ENCODE results near the gene LOX. TPM values are rescaled to one million over a fixed set of nuclear protein-coding genes. Genes with fewer than 3 reads are reported as not detected.

The LOX gene
- total RNA-seq, 4 donors from 2014 or later, result 2.8 to 17.4 (median 11.9) TPM

GRCh38 chr5:122118356-122118948 is 40.4 kb upstream of the LOX start:
- no peaks in the 10 kb centered on the region for H3K36me3 ChIP-seq
- WGBS, 2 donors (ENCODE audit: low coverage in 1 of 2), result 50 to 86% methylated on average over 1 of the region's 1 CpG
- ATAC-seq, result no peak

GRCh38 chr5:122114501-122114900 is 36.4 kb upstream of the LOX start:
- no peak overlapping the region for H3K27ac ChIP-seq
- H3K36me3 ChIP-seq, result no peaks in the 10 kb centered on the region
- no peaks in the 10 kb centered on the region for H3K4me1 ChIP-seq
- TF ChIP-seq POLR2AphosphoS5 (IDR thresholded peaks at IDR 0.05), result no peak
- TF ChIP-seq, protein P1, sequence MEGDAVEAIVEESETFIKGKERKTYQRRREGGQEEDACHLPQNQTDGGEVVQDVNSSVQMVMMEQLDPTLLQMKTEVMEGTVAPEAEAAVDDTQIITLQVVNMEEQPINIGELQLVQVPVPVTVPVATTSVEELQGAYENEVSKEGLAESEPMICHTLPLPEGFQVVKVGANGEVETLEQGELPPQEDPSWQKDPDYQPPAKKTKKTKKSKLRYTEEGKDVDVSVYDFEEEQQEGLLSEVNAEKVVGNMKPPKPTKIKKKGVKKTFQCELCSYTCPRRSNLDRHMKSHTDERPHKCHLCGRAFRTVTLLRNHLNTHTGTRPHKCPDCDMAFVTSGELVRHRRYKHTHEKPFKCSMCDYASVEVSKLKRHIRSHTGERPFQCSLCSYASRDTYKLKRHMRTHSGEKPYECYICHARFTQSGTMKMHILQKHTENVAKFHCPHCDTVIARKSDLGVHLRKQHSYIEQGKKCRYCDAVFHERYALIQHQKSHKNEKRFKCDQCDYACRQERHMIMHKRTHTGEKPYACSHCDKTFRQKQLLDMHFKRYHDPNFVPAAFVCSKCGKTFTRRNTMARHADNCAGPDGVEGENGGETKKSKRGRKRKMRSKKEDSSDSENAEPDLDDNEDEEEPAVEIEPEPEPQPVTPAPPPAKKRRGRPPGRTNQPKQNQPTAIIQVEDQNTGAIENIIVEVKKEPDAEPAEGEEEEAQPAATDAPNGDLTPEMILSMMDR (IDR thresholded peaks at IDR 0.05), result no peak
- ATAC-seq, result no peak
- WGBS, 2 donors (ENCODE audit: low coverage in 1 of 2), result 36 to 44% methylated on average over 2 of the region's 2 CpGs
- no peaks in the 10 kb centered on the region for H3K27me3 ChIP-seq
- H3K9me3 ChIP-seq, result no peaks in the 10 kb centered on the region
- H3K4me3 ChIP-seq, result no peak overlapping the region

More at GRCh38 chr5:122118356-122118948, 40.4 kb upstream of the LOX start:
- Histone ChIP-seq H3K27me3 (no peaks in the 10 kb centered on the region), H3K4me3 (no peak overlapping the region), H3K9me3 (no peaks in the 10 kb centered on the region), H3K4me1 (no peaks in the 10 kb centered on the region), H3K27ac (no peak overlapping the region)
- TF ChIP-seq POLR2A (IDR thresholded peaks at IDR 0.05), result no peak
- TF ChIP-seq, protein P1 (IDR thresholded peaks at IDR 0.05), result no peak
- no peak for TF ChIP-seq EP300 (IDR thresholded peaks at IDR 0.05)
- no peak for TF ChIP-seq POLR2AphosphoS5 (IDR thresholded peaks at IDR 0.05)

- ATAC-seq, result no peak
- TF ChIP-seq POLR2A (IDR thresholded peaks at IDR 0.05), result no peak
- no peak for TF ChIP-seq EP300 (IDR thresholded peaks at IDR 0.05)
- TF ChIP-seq, protein P1 (IDR thresholded peaks at IDR 0.05), result no peak
- no peak for TF ChIP-seq POLR2AphosphoS5 (IDR thresholded peaks at IDR 0.05)
- 86 to 100% methylated on average over 2 to 3 of the region's 6 CpGs for WGBS, 2 donors (ENCODE audit: low coverage in 1 of 2)
- Histone ChIP-seq H3K27me3 (no peaks in the 10 kb centered on the region), H3K4me1 (no peaks in the 10 kb centered on the region), H3K27ac (no peak overlapping the region), H3K36me3 (no peaks in the 10 kb centered on the region), H3K9me3 (no peaks in the 10 kb centered on the region), H3K4me3 (no peak overlapping the region)
Measured at GRCh38 chr5:122112733-122113558, 34.9 kb upstream of the LOX start.

DNA sequence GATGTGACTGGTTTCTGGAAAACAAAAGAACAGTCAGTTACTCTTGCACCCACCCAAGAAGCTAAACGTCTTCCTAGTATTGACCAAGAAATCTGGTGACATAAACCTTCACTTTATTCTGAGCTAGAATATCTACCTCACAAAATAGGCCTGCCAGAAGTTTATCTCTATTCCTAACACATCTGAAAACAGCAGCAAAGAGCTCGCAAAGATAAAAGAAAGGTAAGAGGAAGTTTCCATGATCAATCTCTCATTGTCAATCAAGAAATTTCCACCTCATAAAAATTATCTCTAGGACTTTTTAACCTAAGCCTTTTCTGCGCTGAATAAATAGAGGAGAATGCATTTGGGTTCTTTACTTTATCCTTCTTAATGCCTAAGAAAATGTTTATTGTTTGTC is 34.0 kb upstream of the LOX start:
- Histone ChIP-seq H3K36me3 (no peaks in the 10 kb centered on the region), H3K9me3 (no peaks in the 10 kb centered on the region), H3K27me3 (no peaks in the 10 kb centered on the region), H3K4me3 (no peak overlapping the region), H3K4me1 (no peaks in the 10 kb centered on the region), H3K27ac (no peak overlapping the region)
- 57% methylated on average over 3 of the region's 3 CpGs; no CpG with 5 or more reads in 1 of the 2 donors for WGBS, 2 donors (ENCODE audit: low coverage in 1 of 2)
- no peak for ATAC-seq
- no peak for TF ChIP-seq POLR2A (IDR thresholded peaks at IDR 0.05)

DNA sequence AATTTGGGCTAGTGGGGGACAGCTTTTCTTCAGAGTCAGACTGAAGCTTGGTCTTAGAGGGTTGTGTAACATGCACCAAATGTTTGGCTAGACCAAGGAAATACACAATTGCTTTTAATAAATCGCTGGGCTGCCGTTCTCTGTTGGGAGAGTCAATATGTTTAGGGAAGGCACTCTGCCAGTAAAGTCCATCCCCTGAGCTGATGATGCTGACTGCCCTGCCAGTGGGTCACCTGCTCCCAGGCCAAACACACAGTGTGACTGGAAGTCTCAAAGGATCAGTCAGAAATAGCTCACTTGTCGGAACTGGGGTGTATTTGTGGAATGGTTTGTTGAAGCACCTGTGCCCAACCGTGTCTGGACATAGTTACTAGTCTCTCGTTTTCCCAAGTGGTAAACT is 33.4 kb upstream of the LOX start:
- 68 to 80% methylated on average over 4 of the region's 5 CpGs for WGBS, 2 donors (ENCODE audit: low coverage in 1 of 2)
- H3K27ac ChIP-seq, result no peak overlapping the region
- H3K27me3 ChIP-seq, result no peaks in the 10 kb centered on the region
- TF ChIP-seq, protein P1 (IDR thresholded peaks at IDR 0.05), result no peak
- TF ChIP-seq POLR2A (IDR thresholded peaks at IDR 0.05) (no peak), POLR2AphosphoS5 (IDR thresholded peaks at IDR 0.05) (no peak), EP300 (IDR thresholded peaks at IDR 0.05) (no peak)
- no peak for ATAC-seq
- no peaks in the 10 kb centered on the region for H3K9me3 ChIP-seq
- H3K4me3 ChIP-seq, result no peak overlapping the region
- no peaks in the 10 kb centered on the region for H3K36me3 ChIP-seq
- no peaks in the 10 kb centered on the region for H3K4me1 ChIP-seq

Measured in gastroesophageal sphincter (tissue), 4 donors.